HepG2 (cell line): ENCODE results near the gene MYBL2. TPM values are rescaled to one million over a fixed set of nuclear protein-coding genes. Genes with fewer than 3 reads are reported as not detected.

Experiments
- ATAC-seq: fragments of 200-7000 bp; cut with Tn5 transposase; 3 replicates; pipeline ENCODE4 v1.9.1; 2020; ENCODE audit warnings: mild to moderate bottlenecking, moderate library complexity
- BruUV-seq: library from RNA; stranded (reverse); fragments of 400-500 nt; replicated peaks from 2 replicates; lab custom pipeline; 2021; lab: Mats Ljungman, UMichigan
- CTCF ChIA-PET: fragments of 300-600 bp; formaldehyde crosslinking; extraction: SDS; loops from one replicate; lab custom pipeline; 2021; ENCODE audit warnings: low total read pairs, inconsistent platforms, low intra/inter-chr PET ratio; lab: Yijun Ruan, JAX
- POLR2A ChIA-PET: fragments of 350-600 bp; sonication (Branson Sonifier 250); formaldehyde crosslinking; loops from one replicate; lab custom pipeline; 2020; ENCODE audit warnings: antibody characterized with exemption, inconsistent platforms; lab: Yijun Ruan, JAX
- DNase-seq: peaks from one replicate; pipeline ENCODE4 v3.0.0-alpha.2; 2015; ENCODE audit warnings: low spot score
- FAIRE-seq: peaks from 3 replicates; lab custom pipeline; 2011; peaks lifted over from hg19 to GRCh38; lab: Jason Lieb, UNC
- H2AFZ ChIP-seq: one replicate; pipeline ENCODE4 v1.6.1; 2011; ENCODE audit warnings: low read length, inconsistent platforms
- H3K27ac ChIP-seq: fragments of 300-600 bp; 3 replicates; pipeline ENCODE4 v1.8.0; 2011; ENCODE audit warnings: mixed run types, mild to moderate bottlenecking, mixed read lengths, low read length, inconsistent platforms; ENCODE audit not compliant: insufficient read depth; ENCODE audit errors: extremely low read length
- H3K27me3 ChIP-seq, 2 experiments: fragments of 200-600 bp in 1 of 2; 2 replicates in 1 of 2; 3 replicates in 1 of 2; pipeline versions ENCODE4 v1.6.0 to v1.8.0; 2011; ENCODE audit warnings: low read length in 2 of 2, mild to moderate bottlenecking in 2 of 2, moderate library complexity in 2 of 2, inconsistent platforms in 1 of 2; ENCODE audit not compliant: insufficient read depth in 2 of 2, control insufficient read depth in 1 of 2
- H3K36me3 ChIP-seq, 2 experiments: fragments of 200-600 bp in 1 of 2; replicated peaks in 1 of 2; 2 replicates in 1 of 2; 3 replicates in 1 of 2; pipeline versions ENCODE4 v1.5.1 to v1.8.0; 2011; ENCODE audit warnings: low read length in 2 of 2, inconsistent platforms in 1 of 2; ENCODE audit not compliant: insufficient read depth in 2 of 2, control insufficient read depth in 1 of 2
- H3K4me1 ChIP-seq: 2 replicates; pipeline ENCODE4 v1.5.1; 2012; ENCODE audit warnings: low read length, inconsistent platforms; ENCODE audit not compliant: insufficient read depth
- H3K4me2 ChIP-seq: 2 replicates; pipeline ENCODE4 v1.6.0; 2011; ENCODE audit warnings: low read depth, low read length, inconsistent platforms
- H3K4me3 ChIP-seq, 3 experiments: fragments of 200-600 bp in 1 of 3; sonication (generic), shearing (Covaris generic) in 1 of 3; replicated peaks in 1 of 3; 2 replicates each; pipeline ENCODE4 v1.5.1; 2011 to 2016; ENCODE audit warnings: low read length in 3 of 3, inconsistent platforms in 2 of 3, low read depth in 2 of 3, mild to moderate bottlenecking in 2 of 3, control low read depth in 1 of 3, mixed read lengths in 1 of 3; ENCODE audit not compliant: insufficient read depth in 1 of 3
- H3K79me2 ChIP-seq: one replicate; pipeline ENCODE4 v1.6.1; 2011; ENCODE audit warnings: low read length, inconsistent platforms; ENCODE audit not compliant: insufficient read depth
- H3K9ac ChIP-seq: 2 replicates; pipeline ENCODE4 v1.6.0; 2011; ENCODE audit warnings: mild to moderate bottlenecking, low read depth, low read length, inconsistent platforms; ENCODE audit not compliant: insufficient read depth
- H3K9me3 ChIP-seq: 2 replicates; pipeline ENCODE4 v1.5.1; 2012; ENCODE audit warnings: mild to moderate bottlenecking, low read length
- H4K20me1 ChIP-seq: 2 replicates; pipeline ENCODE4 v1.6.0; 2011; ENCODE audit warnings: inconsistent platforms, mild to moderate bottlenecking, low read length, moderate library complexity; ENCODE audit not compliant: insufficient read depth
- CCAR2 ChIP-seq: fragments of 200-400 bp; formaldehyde crosslinking; optimal IDR thresholded peaks from 2 replicates; pipeline ENCODE3; 2018; ENCODE audit warnings: low read depth, mild to moderate bottlenecking, low read length, moderate library complexity
- CREB3 ChIP-seq: sonication (generic); formaldehyde crosslinking; IDR thresholded peaks from 2 replicates; pipeline ENCODE4 v1.5.0; 2020; ENCODE audit warnings: missing genetic modification reagents
- EEA1 ChIP-seq: sonication (generic); formaldehyde crosslinking; IDR thresholded peaks from 2 replicates; pipeline ENCODE4 v1.5.1; 2020; ENCODE audit warnings: mild to moderate bottlenecking, missing genetic modification reagents, borderline replicate concordance
- FIP1L1 ChIP-seq: fragments of 200-400 bp; formaldehyde crosslinking; IDR thresholded peaks from 2 replicates; pipeline ENCODE4 v1.6.1; 2018; ENCODE audit warnings: low read depth, mild to moderate bottlenecking, low read length, moderate library complexity, borderline replicate concordance; ENCODE audit not compliant: insufficient read depth
- GATAD2A ChIP-seq: IDR thresholded peaks from 2 replicates; pipeline ENCODE4 v1.6.1; 2016
- HES4 ChIP-seq: sonication (generic); formaldehyde crosslinking; IDR thresholded peaks from 2 replicates; pipeline ENCODE4 v1.9.0; 2021; ENCODE audit warnings: mild to moderate bottlenecking, missing genetic modification reagents, borderline replicate concordance
- HOXA5 ChIP-seq: sonication (generic); formaldehyde crosslinking; IDR thresholded peaks from 2 replicates; pipeline ENCODE4 v1.4.0; 2020; ENCODE audit warnings: missing genetic modification reagents
- PHF8 ChIP-seq: sonication (generic); formaldehyde crosslinking; IDR thresholded peaks from 2 replicates; pipeline ENCODE4 v1.5.0; 2020; ENCODE audit warnings: missing genetic modification reagents
- RBM39 ChIP-seq: fragments of 200-400 bp; formaldehyde crosslinking; IDR thresholded peaks from one replicate; pipeline ENCODE4 v1.6.1; 2018; ENCODE audit warnings: antibody characterized with exemption, mild to moderate bottlenecking, low read depth, low read length; ENCODE audit not compliant: poor library complexity, severe bottlenecking
- TARDBP ChIP-seq: sonication (generic); formaldehyde crosslinking; IDR thresholded peaks from 2 replicates; pipeline ENCODE4 v1.8.0; 2022; ENCODE audit warnings: mild to moderate bottlenecking, missing genetic modification reagents
- WGBS: methylation state at CpG from one replicate; pipeline ENCODE4 v1.1.6; 2017; ENCODE audit warnings: low lambda C conversion rate; 5-methylcytosine and 5-hydroxymethylcytosine counted together
- in situ Hi-C: cut with HindIII; loops from 2 replicates; pipeline ENCODE4 v1.10.0; 2017; ENCODE audit warnings: low pct_unique_long_range_greater_than_20kb; ENCODE audit not compliant: extremely low pct_ligation_motif_present
- intact Hi-C: fragments of 100-400 bp; cut with micrococcal nuclease; formaldehyde crosslinking; loops from one replicate; pipeline ENCODE4 v1.10.0; 2022; ENCODE audit not compliant: unreplicated experiment
- polyA plus RNA-seq, 8 experiments: library from polyadenylated mRNA; depleted of rRNA in 3 of 8; stranded (reverse) in 7 of 8; unstranded in 1 of 8; fragments of >200 nt; fragmentation: Illumina TruSeq in 4 of 8; extraction: Trizol in 4 of 8; gene quantifications; 2 replicates each; pipeline versions ENCODE4 v1.2.1 to v1.2.3, GENCODE V29; 2011 to 2016; ENCODE audit warnings: low read depth in 4 of 8, missing spikeins in 1 of 8, mixed read lengths in 1 of 8; ENCODE audit not compliant: insufficient read depth in 1 of 8
- total RNA-seq, 5 experiments: library from RNA; depleted of rRNA; stranded (reverse); fragments of >200 nt; fragmentation: Illumina TruSeq; extraction: Trizol; gene quantifications; 2 replicates each; pipeline ENCODE4 v1.2.3, GENCODE V29; 2016; ENCODE audit warnings: low read depth in 1 of 5
- TF ChIP-seq, protein P1 (sequence below): sonication (generic); formaldehyde crosslinking; IDR thresholded peaks from 2 replicates; pipeline ENCODE4 v1.8.1; 2023; ENCODE audit warnings: mild to moderate bottlenecking, missing genetic modification reagents
- TF ChIP-seq, protein P2 (sequence below): sonication (generic); formaldehyde crosslinking; conservative IDR thresholded peaks from 2 replicates; pipeline ENCODE4 v1.8.0; 2022; ENCODE audit warnings: missing genetic modification reagents
- TF ChIP-seq, protein P3 (sequence below): sonication (generic); formaldehyde crosslinking; IDR thresholded peaks from 2 replicates; pipeline ENCODE4 v1.4.0; 2020; ENCODE audit warnings: missing genetic modification reagents

The MYBL2 gene
- total and polyA plus RNA-seq, 2 of the 13 experiments (the other 11 are each of a cell fraction or from before 2014, with no cell fraction given): 11.9 to 66.2 TPM

GRCh38 chr20:43715511-43715910, 48.6 kb downstream of the MYBL2 start:
- ATAC-seq (no peak), DNase-seq (no peak), FAIRE-seq (no peak)
- ChIA-PET POLR2A (no interaction called here), CTCF (no interaction called here)
- Histone ChIP-seq H3K4me3 (no peak overlapping the region), H4K20me1 (no peaks in the 10 kb centered on the region), H3K79me2 (no peaks in the 10 kb centered on the region), H3K36me3 (peaks cover 17 to 24% of the 10 kb centered on the region in 2 experiments; a peak in 3 of 5 replicates), H3K4me1 (no peaks in the 10 kb centered on the region), H3K4me2 (no peak overlapping the region), H3K9ac (no peak overlapping the region), H2AFZ (no peak overlapping the region), H3K27me3 (no peaks in the 10 kb centered on the region), H3K27ac (no peak overlapping the region), H3K9me3 (no peaks in the 10 kb centered on the region)
- WGBS: 94% methylated on average over 6 of the region's 6 CpGs
- intact Hi-C loops: no loop called here
- BruUV-seq: no TSS peak
- TF ChIP-seq GATAD2A (CRISPR knock-in tag) (no peak), FIP1L1 (no peak), EEA1 (CRISPR knock-in tag) (no peak), CREB3 (no peak)
- in situ Hi-C loops: no loop called here

GRCh38 chr20:43716123-43716522, 49.2 kb downstream of the MYBL2 start:
- no peaks in the 10 kb centered on the region for H3K27me3 ChIP-seq
- H3K4me2 ChIP-seq: no peak overlapping the region
- H3K4me1 ChIP-seq: no peaks in the 10 kb centered on the region
- intact Hi-C loops: no loop called here
- no peaks in the 10 kb centered on the region for H3K79me2 ChIP-seq
- H3K9me3 ChIP-seq: no peaks in the 10 kb centered on the region
- CTCF ChIA-PET: no interaction called here
- H4K20me1 ChIP-seq: no peaks in the 10 kb centered on the region
- no peak for FAIRE-seq
- 91% methylated on average over 2 of the region's 4 CpGs for WGBS
- no TSS peak for BruUV-seq
- H3K27ac ChIP-seq: no peak overlapping the region
- no peak for ATAC-seq
- no peak for DNase-seq
- no peak overlapping the region for H3K4me3 ChIP-seq
- H2AFZ ChIP-seq: no peak overlapping the region
- peaks cover 15 to 19% of the 10 kb centered on the region in 2 experiments; a peak in 3 of 5 replicates for H3K36me3 ChIP-seq
- H3K9ac ChIP-seq: no peak overlapping the region
- POLR2A ChIA-PET: no interaction called here
- in situ Hi-C loops: no loop called here
- TF ChIP-seq, protein P1, sequence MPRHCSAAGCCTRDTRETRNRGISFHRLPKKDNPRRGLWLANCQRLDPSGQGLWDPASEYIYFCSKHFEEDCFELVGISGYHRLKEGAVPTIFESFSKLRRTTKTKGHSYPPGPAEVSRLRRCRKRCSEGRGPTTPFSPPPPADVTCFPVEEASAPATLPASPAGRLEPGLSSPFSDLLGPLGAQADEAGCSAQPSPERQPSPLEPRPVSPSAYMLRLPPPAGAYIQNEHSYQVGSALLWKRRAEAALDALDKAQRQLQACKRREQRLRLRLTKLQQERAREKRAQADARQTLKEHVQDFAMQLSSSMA (CRISPR knock-in tag): no peak
- TF ChIP-seq HOXA5 (CRISPR knock-in tag) (no peak), CCAR2 (no peak), PHF8 (no peak), TARDBP (CRISPR knock-in tag) (no peak), HES4 (no peak), RBM39 (no peak)
- TF ChIP-seq, protein P2, sequence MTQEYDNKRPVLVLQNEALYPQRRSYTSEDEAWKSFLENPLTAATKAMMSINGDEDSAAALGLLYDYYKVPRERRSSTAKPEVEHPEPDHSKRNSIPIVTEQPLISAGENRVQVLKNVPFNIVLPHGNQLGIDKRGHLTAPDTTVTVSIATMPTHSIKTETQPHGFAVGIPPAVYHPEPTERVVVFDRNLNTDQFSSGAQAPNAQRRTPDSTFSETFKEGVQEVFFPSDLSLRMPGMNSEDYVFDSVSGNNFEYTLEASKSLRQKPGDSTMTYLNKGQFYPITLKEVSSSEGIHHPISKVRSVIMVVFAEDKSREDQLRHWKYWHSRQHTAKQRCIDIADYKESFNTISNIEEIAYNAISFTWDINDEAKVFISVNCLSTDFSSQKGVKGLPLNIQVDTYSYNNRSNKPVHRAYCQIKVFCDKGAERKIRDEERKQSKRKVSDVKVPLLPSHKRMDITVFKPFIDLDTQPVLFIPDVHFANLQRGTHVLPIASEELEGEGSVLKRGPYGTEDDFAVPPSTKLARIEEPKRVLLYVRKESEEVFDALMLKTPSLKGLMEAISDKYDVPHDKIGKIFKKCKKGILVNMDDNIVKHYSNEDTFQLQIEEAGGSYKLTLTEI (CRISPR knock-in tag): no peak
- TF ChIP-seq, protein P3, sequence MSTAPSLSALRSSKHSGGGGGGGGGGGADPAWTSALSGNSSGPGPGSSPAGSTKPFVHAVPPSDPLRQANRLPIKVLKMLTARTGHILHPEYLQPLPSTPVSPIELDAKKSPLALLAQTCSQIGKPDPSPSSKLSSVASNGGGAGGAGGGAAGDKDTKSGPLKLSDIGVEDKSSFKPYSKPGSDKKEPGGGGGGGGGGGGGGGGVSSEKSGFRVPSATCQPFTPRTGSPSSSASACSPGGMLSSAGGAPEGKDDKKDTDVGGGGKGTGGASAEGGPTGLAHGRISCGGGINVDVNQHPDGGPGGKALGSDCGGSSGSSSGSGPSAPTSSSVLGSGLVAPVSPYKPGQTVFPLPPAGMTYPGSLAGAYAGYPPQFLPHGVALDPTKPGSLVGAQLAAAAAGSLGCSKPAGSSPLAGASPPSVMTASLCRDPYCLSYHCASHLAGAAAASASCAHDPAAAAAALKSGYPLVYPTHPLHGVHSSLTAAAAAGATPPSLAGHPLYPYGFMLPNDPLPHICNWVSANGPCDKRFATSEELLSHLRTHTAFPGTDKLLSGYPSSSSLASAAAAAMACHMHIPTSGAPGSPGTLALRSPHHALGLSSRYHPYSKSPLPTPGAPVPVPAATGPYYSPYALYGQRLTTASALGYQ (CRISPR knock-in tag): no peak
